ENCODE results near the gene NDUFB5. TPM values are rescaled to one million over a fixed set of nuclear protein-coding genes. Genes with fewer than 3 reads are reported as not detected.
A peak's percentile ranks its signal among the peaks of the same experiment; 100 is the strongest.

NDUFB5 gene
- total RNA-seq, 1 donor = 135 TPM

DNA sequence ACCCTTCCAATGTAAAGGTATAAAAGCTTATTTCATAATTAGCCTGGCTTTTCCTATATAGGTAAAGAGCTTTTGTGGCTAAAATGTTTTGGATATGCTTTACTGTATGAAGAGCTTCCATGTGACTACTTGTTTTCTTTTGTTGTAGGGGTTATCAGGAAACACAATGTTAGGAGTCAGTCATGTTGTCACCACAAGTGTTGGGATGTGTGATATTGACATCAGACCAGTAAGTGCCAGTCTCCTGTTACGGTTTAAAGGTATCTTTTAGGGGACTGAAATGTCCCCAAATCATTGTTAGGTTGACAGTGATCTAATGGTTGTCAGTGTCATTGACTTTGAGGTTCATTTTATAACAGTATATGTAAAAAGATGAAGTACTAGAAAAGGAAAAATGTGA, 23.6 kb upstream of the NDUFB5 start:
- H3K4me3 ChIP-seq (ENCODE audit: low read depth, low read length) = no peak overlapping the region
- DNase-seq (ENCODE audit: low read depth) = no peak
- TF ChIP-seq, protein P1, sequence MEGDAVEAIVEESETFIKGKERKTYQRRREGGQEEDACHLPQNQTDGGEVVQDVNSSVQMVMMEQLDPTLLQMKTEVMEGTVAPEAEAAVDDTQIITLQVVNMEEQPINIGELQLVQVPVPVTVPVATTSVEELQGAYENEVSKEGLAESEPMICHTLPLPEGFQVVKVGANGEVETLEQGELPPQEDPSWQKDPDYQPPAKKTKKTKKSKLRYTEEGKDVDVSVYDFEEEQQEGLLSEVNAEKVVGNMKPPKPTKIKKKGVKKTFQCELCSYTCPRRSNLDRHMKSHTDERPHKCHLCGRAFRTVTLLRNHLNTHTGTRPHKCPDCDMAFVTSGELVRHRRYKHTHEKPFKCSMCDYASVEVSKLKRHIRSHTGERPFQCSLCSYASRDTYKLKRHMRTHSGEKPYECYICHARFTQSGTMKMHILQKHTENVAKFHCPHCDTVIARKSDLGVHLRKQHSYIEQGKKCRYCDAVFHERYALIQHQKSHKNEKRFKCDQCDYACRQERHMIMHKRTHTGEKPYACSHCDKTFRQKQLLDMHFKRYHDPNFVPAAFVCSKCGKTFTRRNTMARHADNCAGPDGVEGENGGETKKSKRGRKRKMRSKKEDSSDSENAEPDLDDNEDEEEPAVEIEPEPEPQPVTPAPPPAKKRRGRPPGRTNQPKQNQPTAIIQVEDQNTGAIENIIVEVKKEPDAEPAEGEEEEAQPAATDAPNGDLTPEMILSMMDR (IDR thresholded peaks at IDR 0.05; ENCODE audit: insufficient read depth, low read length) = no peak

DNA sequence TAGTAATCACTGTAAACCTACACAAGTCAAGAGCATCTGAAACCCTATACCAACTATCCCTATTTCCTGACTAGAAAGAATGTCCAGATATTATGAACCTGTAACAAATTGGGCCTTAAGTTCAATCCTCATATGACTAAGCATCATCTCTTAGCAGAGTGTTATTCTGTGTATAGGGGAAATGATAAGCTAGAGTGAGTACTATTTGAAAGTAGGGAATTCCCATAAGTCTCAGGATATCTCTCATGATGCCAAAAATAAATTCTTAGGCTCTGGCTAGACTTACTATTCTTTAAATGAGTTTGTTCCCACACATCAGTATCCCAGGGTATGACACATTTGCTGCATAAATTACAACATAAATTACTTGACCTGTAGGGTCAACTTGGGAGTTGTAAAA, 15.5 kb upstream of the NDUFB5 start:
- TF ChIP-seq, protein P1 (IDR thresholded peaks at IDR 0.05; ENCODE audit: insufficient read depth, low read length) = no peak
- no peak overlapping the region for H3K4me3 ChIP-seq (ENCODE audit: low read depth, low read length)
- peak; percentile 47 for DNase-seq (ENCODE audit: low read depth)

DNA sequence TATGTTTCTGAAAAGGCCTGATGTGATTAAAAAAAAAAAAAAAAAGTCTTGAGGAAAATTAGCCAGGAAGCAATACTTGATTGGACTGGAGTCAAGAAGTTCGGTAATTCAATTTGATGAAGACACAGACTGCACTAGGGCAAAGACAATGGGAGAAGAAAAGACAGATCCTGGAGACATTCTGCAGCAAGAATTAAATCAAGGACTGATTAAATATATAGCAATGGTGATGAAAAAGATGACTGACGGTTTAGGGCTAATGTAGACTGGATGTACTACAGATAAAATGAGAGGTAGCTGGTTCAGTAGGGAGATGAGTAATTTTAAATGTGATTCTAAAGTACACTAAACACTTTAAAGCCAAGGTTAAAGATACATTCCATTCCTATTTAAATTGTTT, 13.9 kb upstream of the NDUFB5 start:
- no peak overlapping the region for H3K4me3 ChIP-seq (ENCODE audit: low read depth, low read length)
- TF ChIP-seq, protein P1 (IDR thresholded peaks at IDR 0.05; ENCODE audit: insufficient read depth, low read length) = no peak
- DNase-seq (ENCODE audit: low read depth) = no peak

DNA sequence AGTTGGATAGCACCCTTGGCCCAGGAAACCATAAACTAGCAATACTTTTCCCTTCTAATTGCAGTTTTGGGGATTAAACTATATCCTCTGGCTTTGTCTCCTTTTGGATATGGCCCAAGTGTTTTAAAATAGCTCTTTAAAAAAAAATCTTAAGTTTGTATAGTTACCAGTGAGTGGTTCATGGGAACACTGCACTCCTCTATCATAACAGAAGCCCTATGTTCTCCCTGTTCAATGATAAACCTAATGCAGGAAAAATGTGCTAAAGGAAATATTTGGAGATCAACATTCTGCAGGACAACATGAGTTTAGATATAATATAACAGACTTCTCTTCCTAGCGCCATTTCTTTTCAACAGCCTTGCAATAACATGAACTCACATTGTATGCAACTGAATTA, 13.3 kb upstream of the NDUFB5 start:
- no peak for DNase-seq (ENCODE audit: low read depth)
- TF ChIP-seq, protein P1 (IDR thresholded peaks at IDR 0.05; ENCODE audit: insufficient read depth, low read length) = no peak
- no peak overlapping the region for H3K4me3 ChIP-seq (ENCODE audit: low read depth, low read length)

DNA sequence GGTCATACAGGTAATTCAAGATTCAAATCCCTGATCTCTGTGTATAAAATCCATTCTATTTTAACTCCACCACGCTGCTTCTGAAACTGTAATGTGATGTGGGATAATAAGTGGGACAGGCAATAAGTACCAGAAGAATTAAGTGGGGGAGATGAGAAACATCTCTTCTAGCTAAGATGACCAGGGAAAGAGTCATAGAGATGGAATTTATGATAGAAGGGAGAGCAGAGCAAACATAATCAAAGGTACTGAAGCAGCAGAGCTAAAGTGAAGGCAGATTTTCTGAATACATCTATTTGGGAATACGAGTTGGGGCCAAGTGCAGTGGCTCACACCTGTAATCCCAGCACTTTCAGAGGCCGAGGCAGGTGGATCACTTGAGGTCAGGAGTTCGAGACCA, 5.1 kb upstream of the NDUFB5 start:
- no peak for DNase-seq (ENCODE audit: low read depth)
- TF ChIP-seq, protein P1 (IDR thresholded peaks at IDR 0.05; ENCODE audit: insufficient read depth, low read length) = no peak
- H3K4me3 ChIP-seq (ENCODE audit: low read depth, low read length) = no peak overlapping the region

DNA sequence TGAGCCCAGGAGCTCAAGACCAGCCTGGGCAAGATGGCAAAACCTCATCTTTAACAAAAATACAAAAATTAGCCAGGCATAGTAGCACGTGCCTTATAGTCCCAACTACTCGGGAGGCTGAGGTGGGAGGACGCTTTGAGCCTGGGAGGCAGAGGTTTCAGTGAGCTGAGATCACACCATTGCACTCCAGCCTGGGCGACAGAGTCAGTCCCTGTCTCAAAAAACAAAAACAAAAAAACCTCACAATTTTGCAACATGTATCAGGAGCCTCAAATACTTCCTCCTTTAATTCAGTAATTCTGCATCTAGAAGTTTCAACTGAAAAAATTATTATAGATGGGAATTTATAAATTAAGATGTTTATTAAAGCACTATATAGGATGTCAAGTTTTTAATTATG, 1.3 kb upstream of the NDUFB5 start:
- DNase-seq (ENCODE audit: low read depth) = no peak
- H3K4me3 ChIP-seq (ENCODE audit: low read depth, low read length) = peak overlapping the region; percentile 99
- TF ChIP-seq, protein P1 (IDR thresholded peaks at IDR 0.05; ENCODE audit: insufficient read depth, low read length) = no peak

DNA sequence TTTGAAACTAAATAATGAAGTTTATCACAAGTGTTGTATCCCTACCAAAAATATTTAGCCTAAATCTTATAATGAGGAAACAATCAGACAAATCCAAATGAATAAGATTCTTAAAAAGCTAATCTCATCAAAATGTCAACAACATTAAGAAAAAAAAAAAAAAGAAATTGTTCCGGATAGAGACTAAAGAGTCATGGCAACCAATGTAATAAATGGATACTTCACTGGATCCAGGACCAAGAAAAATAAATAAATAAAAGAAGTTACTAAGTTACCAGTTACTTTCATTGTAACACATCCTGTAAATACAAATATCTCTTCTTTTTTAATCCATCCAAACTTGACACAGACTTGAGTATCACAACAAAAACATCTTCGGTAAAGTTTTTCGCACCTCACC, 763 bp upstream of the NDUFB5 start:
- TF ChIP-seq, protein P1 (IDR thresholded peaks at IDR 0.05; ENCODE audit: insufficient read depth, low read length) = no peak
- H3K4me3 ChIP-seq (ENCODE audit: low read depth, low read length) = peak overlapping the region; percentile 99
- no peak for DNase-seq (ENCODE audit: low read depth)
